Astrocyte of the hippocampus (primary cell): Measurements from ENCODE around the gene ZNF26.

Experiments used
- DNase-seq: peaks from one replicate; pipeline ENCODE4 v3.0.0; 2011; ENCODE audit warnings: low read depth, low spot score

The ZNF26 gene

GRCh38 chr12:133061954-133062353 lies 75.8 kb downstream of the ZNF26 start:
- DNase-seq: no peak

- no peak for DNase-seq
Observed at GRCh38 chr12:133063556-133063955, 77.4 kb downstream of the ZNF26 start.

- DNase-seq: no peak
Observed at GRCh38 chr12:133073836-133074235, 87.7 kb downstream of the ZNF26 start.
